Liver (tissue), 9 donors: ENCODE data around the gene KLK14. TPM values are rescaled to one million over a fixed set of nuclear protein-coding genes. Genes with fewer than 3 reads are reported as not detected.

Experiments used
- DNase-seq: peaks from one replicate; pipeline ENCODE4 v3.0.0-alpha.2; 2017; ENCODE audit warnings: low spot score
- H3K27ac ChIP-seq, 2 donors: one replicate each; pipeline ENCODE4 v1.7.0; 2013; ENCODE audit warnings: inconsistent platforms in 2 of 2, low read length in 2 of 2, control low read depth in 1 of 2, low read depth in 1 of 2, mild to moderate bottlenecking in 1 of 2
- H3K27me3 ChIP-seq, 4 donors: one replicate each; pipeline versions ENCODE4 v1.6.1 to v1.7.0; 2013; ENCODE audit warnings: low read length in 3 of 4, inconsistent platforms in 1 of 4, mild to moderate bottlenecking in 1 of 4, moderate library complexity in 1 of 4; ENCODE audit not compliant: control insufficient read depth in 4 of 4, insufficient read depth in 4 of 4
- H3K36me3 ChIP-seq, 4 donors: one replicate each; pipeline versions ENCODE4 v1.6.1 to v1.7.0; 2013; ENCODE audit warnings: low read length in 3 of 4, mild to moderate bottlenecking in 3 of 4, low read depth in 1 of 4, moderate library complexity in 1 of 4; ENCODE audit not compliant: control insufficient read depth in 4 of 4, insufficient read depth in 3 of 4
- H3K4me1 ChIP-seq, 4 donors: one replicate each; pipeline versions ENCODE4 v1.6.1 to v1.7.0; 2013; ENCODE audit warnings: low read length in 3 of 4, mild to moderate bottlenecking in 3 of 4, moderate library complexity in 1 of 4; ENCODE audit not compliant: control insufficient read depth in 4 of 4, insufficient read depth in 4 of 4
- H3K4me3 ChIP-seq, 3 donors: one replicate each; pipeline versions ENCODE4 v1.6.1 to v1.7.0; 2013; ENCODE audit warnings: low read length in 3 of 3, control low read depth in 1 of 3, low read depth in 1 of 3, mild to moderate bottlenecking in 1 of 3
- H3K9ac ChIP-seq, 2 donors: one replicate each; pipeline ENCODE4 v1.7.0; 2013; ENCODE audit warnings: low read length in 2 of 2, mild to moderate bottlenecking in 2 of 2, moderate library complexity in 2 of 2, control low read depth in 1 of 2, low read depth in 1 of 2
- H3K9me3 ChIP-seq, 4 donors: one replicate each; pipeline versions ENCODE4 v1.6.1 to v1.7.0; 2013; ENCODE audit warnings: low read length in 3 of 4; ENCODE audit not compliant: control insufficient read depth in 4 of 4
- CTCF ChIP-seq: fragments of 150-350 bp; IDR thresholded peaks from 2 replicates; pipeline ENCODE4 v1.5.1; 2017; ENCODE audit warnings: improper control_type of control experiment, low read depth, low read length; ENCODE audit not compliant: missing input control
- EGR1 ChIP-seq, 2 donors: IDR thresholded peaks; 2 replicates each; pipeline ENCODE4 v1.6.1; 2016 to 2018; ENCODE audit warnings: antibody characterized with exemption in 2 of 2, low read depth in 2 of 2
- FOXA2 ChIP-seq: IDR thresholded peaks from 2 replicates; pipeline ENCODE4 v1.6.1; 2016; ENCODE audit warnings: antibody characterized with exemption
- HNF4A ChIP-seq, 2 donors: conservative IDR thresholded peaks; 2 replicates each; pipeline ENCODE4 v1.6.1; 2016; ENCODE audit warnings: antibody characterized with exemption in 2 of 2, mild to moderate bottlenecking in 2 of 2
- HNF4G ChIP-seq: IDR thresholded peaks from 2 replicates; pipeline ENCODE4 v1.6.1; 2016; ENCODE audit warnings: antibody characterized with exemption
- JUND ChIP-seq, 2 donors: IDR thresholded peaks; 2 replicates each; pipeline ENCODE4 v1.6.1; 2016; ENCODE audit warnings: antibody characterized with exemption in 2 of 2
- NR2F2 ChIP-seq: IDR thresholded peaks from 2 replicates; pipeline ENCODE4 v1.6.1; 2016; ENCODE audit warnings: antibody characterized with exemption
- RAD21 ChIP-seq, 2 donors: IDR thresholded peaks; 2 replicates each; pipeline ENCODE4 v1.6.1; 2016; ENCODE audit warnings: antibody characterized with exemption in 2 of 2, mild to moderate bottlenecking in 2 of 2
- REST ChIP-seq: IDR thresholded peaks from 2 replicates; pipeline ENCODE4 v1.6.1; 2016; ENCODE audit warnings: antibody characterized with exemption, mild to moderate bottlenecking
- RXRA ChIP-seq, 2 donors: IDR thresholded peaks; 2 replicates each; pipeline ENCODE4 v1.6.1; 2017 to 2018; ENCODE audit warnings: antibody characterized with exemption in 2 of 2, mild to moderate bottlenecking in 1 of 2
- YY1 ChIP-seq: IDR thresholded peaks from 2 replicates; pipeline ENCODE4 v1.6.1; 2016; ENCODE audit warnings: antibody characterized with exemption, mild to moderate bottlenecking
- WGBS: extraction: QIAGEN DNeasy Blood & Tissue Kit; methylation state at CpG from one replicate; pipeline ENCODE4 v1.1.7; 2013; 5-methylcytosine and 5-hydroxymethylcytosine counted together
- polyA plus RNA-seq, 2 donors: library from polyadenylated mRNA; stranded (reverse) in 1 of 2; unstranded in 1 of 2; fragments of 200-250 nt in 1 of 2; fragments of >200 nt in 1 of 2; fragmentation: Nextera tagmentation in 1 of 2; extraction: Ambion mirVana in 1 of 2; gene quantifications; one replicate each; pipeline versions ENCODE4 v1.2.1 to v1.2.3, GENCODE V29; 2013 to 2015
- total RNA-seq, 2 donors: library from RNA; depleted of rRNA; stranded (reverse); fragments of >200 nt; gene quantifications; one replicate each; pipeline ENCODE4 v1.2.3, GENCODE V29; 2014
- TF ChIP-seq, protein P1 (sequence below): IDR thresholded peaks from 2 replicates; pipeline ENCODE4 v1.6.1; 2016; ENCODE audit warnings: antibody characterized with exemption
- donor health status: healthy.
- donor health status: healthy.
- donor health status: healthy.
- donor health status: healthy.
- donor health status: healthy.

Gene KLK14
- total and polyA plus RNA-seq, 4 donors = 0.06 TPM; not detected in 3

DNA sequence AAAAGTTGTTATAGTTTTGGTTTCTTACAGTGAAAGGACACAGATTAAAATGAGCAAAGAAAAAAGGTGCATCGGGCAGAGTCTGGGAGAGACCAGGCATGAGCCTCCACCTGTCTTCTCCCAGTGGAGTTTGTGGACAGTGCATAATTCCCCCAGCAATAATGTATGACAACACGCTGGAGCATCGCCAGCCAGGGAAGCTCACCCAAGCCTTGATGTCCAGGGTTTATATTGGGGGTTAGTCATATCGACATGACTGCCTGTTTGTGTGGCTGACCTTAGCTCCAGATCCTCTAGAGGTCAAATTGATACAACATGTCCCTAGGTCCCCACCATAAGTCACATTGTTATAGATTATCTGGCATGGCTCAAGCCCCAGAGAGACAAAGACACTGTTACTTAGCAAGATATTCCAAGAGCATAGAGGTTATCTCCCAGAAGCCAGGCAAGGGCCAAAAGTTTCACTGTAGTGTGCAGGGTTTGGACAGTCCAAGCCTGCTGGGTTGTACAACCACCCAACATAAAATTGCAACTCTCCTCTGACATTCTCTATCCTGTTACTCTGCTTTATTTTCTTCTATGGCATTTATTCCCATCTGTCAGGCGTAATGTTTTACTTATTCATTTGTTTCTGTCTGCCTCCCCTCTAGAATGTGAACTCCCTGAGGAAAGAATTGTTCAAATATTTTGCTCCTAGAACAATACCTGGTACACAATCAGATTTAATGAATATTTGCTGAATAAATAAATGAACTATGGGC is 12.2 kb downstream of the KLK14 start:
- H3K36me3 ChIP-seq = no peaks in the 10 kb centered on the region
- no peak for DNase-seq
- H3K9ac ChIP-seq = no peak overlapping the region
- H3K9me3 ChIP-seq = peaks cover 0 to 10% (median 3%) of the 10 kb centered on the region in 4 donors
- H3K4me3 ChIP-seq = no peak overlapping the region
- WGBS = 73% methylated on average over 5 of the region's 5 CpGs
- no peaks in the 10 kb centered on the region for H3K4me1 ChIP-seq
- peaks cover 0 to 3% (median 0%) of the 10 kb centered on the region in 4 donors for H3K27me3 ChIP-seq
- no peak for TF ChIP-seq RXRA (IDR thresholded peaks at IDR 0.05)
- TF ChIP-seq FOXA2 = no peak
- no peak for TF ChIP-seq CTCF
- no peak for TF ChIP-seq EGR1 (IDR thresholded peaks at IDR 0.05; ENCODE audit: low read depth in 2 of 2)
- TF ChIP-seq HNF4G = no peak
- TF ChIP-seq RAD21 (IDR thresholded peaks at IDR 0.05) = no peak
- no peak for TF ChIP-seq NR2F2
- TF ChIP-seq JUND (IDR thresholded peaks at IDR 0.05) = no peak
- H3K27ac ChIP-seq = no peak overlapping the region

DNA sequence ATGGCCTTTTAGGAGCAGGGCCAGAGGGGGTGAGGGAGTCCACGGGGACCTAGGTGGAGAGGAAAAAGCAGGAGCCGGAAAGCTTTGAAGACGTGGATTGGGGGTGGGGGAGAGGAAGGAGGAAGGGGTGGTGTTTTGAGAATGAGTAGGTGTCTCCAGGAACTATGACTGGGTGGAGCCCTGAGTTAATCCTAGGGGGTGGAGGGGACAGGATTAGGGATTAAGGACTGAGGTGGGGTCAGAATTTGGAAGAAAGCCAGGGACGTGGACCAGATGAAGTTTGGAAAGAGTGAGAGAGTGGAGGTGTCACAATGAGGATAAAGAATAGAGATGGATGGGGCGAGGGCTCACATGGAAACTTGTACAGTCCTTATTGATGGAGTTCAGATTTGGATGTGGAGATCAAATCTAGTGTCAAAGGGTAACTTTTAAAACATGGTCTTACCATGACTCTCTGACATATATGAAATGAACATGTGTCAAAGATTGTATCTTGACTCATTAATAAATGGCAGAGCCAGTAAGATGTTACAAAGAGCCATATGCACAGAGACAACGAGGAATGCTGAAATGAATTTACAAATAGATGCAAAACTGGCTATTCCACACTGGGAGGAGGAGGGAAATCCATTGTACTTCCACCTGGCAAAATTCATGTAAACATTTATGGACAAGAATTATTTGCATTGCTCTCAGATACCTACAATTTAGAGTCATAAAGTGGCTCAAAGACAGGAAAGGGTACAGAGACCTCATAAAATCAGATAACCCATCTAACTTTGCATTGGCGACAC is 16.1 kb downstream of the KLK14 start:
- peaks cover 0 to 6% (median 1%) of the 10 kb centered on the region in 4 donors for H3K27me3 ChIP-seq
- TF ChIP-seq, protein P1, sequence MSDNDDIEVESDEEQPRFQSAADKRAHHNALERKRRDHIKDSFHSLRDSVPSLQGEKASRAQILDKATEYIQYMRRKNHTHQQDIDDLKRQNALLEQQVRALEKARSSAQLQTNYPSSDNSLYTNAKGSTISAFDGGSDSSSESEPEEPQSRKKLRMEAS = no peak
- TF ChIP-seq NR2F2 (no peak), RAD21 (IDR thresholded peaks at IDR 0.05) (no peak), HNF4A (conservative IDR thresholded peaks at IDR 0.05) (no peak), YY1 (no peak), REST (no peak), HNF4G (no peak)
- WGBS = 59% methylated on average over 7 of the region's 7 CpGs
- no peaks in the 10 kb centered on the region for H3K36me3 ChIP-seq
- no peaks in the 10 kb centered on the region for H3K9me3 ChIP-seq
- H3K27ac ChIP-seq = no peak overlapping the region
- DNase-seq = no peak
- H3K4me3 ChIP-seq = no peak overlapping the region
- H3K9ac ChIP-seq = no peak overlapping the region
- H3K4me1 ChIP-seq = no peaks in the 10 kb centered on the region
